Activated naive CD4-positive, alpha-beta T cell treated with anti-CD3 and anti-CD28 coated beads, Interleukin-2, amount 50 U/mL, for 24 hours (primary cell): ENCODE measurements around the gene CUL9.
A peak's percentile ranks its signal among the peaks of the same experiment; 100 is the strongest.

Experiments
- H3K27ac Mint-ChIP-seq: one replicate; pipeline ENCODE4 v1.8.0; 2021; ENCODE audit warnings: mild to moderate bottlenecking, mixed read lengths
- H3K27me3 Mint-ChIP-seq: one replicate; pipeline ENCODE4 v1.8.0; 2021; ENCODE audit warnings: mixed read lengths
- H3K36me3 Mint-ChIP-seq: one replicate; pipeline ENCODE4 v1.8.0; 2021; ENCODE audit warnings: mixed read lengths
- H3K4me1 Mint-ChIP-seq: one replicate; pipeline ENCODE4 v1.8.0; 2021; ENCODE audit warnings: mixed read lengths
- H3K4me3 Mint-ChIP-seq: one replicate; pipeline ENCODE4 v1.8.0; 2021; ENCODE audit warnings: mild to moderate bottlenecking, mixed read lengths
- H3K9me3 Mint-ChIP-seq: one replicate; pipeline ENCODE4 v1.8.0; 2021; ENCODE audit warnings: mixed read lengths

Gene CUL9

GRCh38 chr6:43183441-43183840, 1.4 kb downstream of the CUL9 start:
- Mint-ChIP-seq H3K9me3 (no peaks in the 10 kb centered on the region), H3K4me3 (peak overlapping the region; percentile 95), H3K27me3 (no peaks in the 10 kb centered on the region), H3K4me1 (peaks cover 64% of the 10 kb centered on the region), H3K27ac (peak overlapping the region; percentile 88), H3K36me3 (peaks cover 1% of the 10 kb centered on the region)

GRCh38 chr6:43184268-43184985, 2.4 kb downstream of the CUL9 start:
- Mint-ChIP-seq H3K36me3 (peaks cover 1% of the 10 kb centered on the region), H3K4me1 (peaks cover 67% of the 10 kb centered on the region), H3K27me3 (no peaks in the 10 kb centered on the region), H3K9me3 (no peaks in the 10 kb centered on the region), H3K4me3 (peak overlapping the region; percentile 34), H3K27ac (peak overlapping the region; percentile 77)

GRCh38 chr6:43185391-43185985, 3.5 kb downstream of the CUL9 start:
- no peaks in the 10 kb centered on the region for H3K27me3 Mint-ChIP-seq
- peak overlapping the region; percentile 82 for H3K27ac Mint-ChIP-seq
- peaks cover 4% of the 10 kb centered on the region for H3K36me3 Mint-ChIP-seq
- no peaks in the 10 kb centered on the region for H3K9me3 Mint-ChIP-seq
- H3K4me3 Mint-ChIP-seq, result peak overlapping the region; percentile 49
- H3K4me1 Mint-ChIP-seq, result peaks cover 73% of the 10 kb centered on the region

GRCh38 chr6:43186019-43186418, 4.0 kb downstream of the CUL9 start:
- H3K4me3 Mint-ChIP-seq, result no peak overlapping the region
- H3K9me3 Mint-ChIP-seq, result no peaks in the 10 kb centered on the region
- peaks cover 4% of the 10 kb centered on the region for H3K36me3 Mint-ChIP-seq
- H3K27me3 Mint-ChIP-seq, result no peaks in the 10 kb centered on the region
- H3K27ac Mint-ChIP-seq, result peak overlapping the region; percentile 52
- peaks cover 76% of the 10 kb centered on the region for H3K4me1 Mint-ChIP-seq

- peak overlapping the region; percentile 52 for H3K27ac Mint-ChIP-seq
- no peaks in the 10 kb centered on the region for H3K27me3 Mint-ChIP-seq
- peaks cover 69% of the 10 kb centered on the region for H3K4me1 Mint-ChIP-seq
- H3K9me3 Mint-ChIP-seq, result no peaks in the 10 kb centered on the region
- H3K36me3 Mint-ChIP-seq, result peaks cover 4% of the 10 kb centered on the region
- no peak overlapping the region for H3K4me3 Mint-ChIP-seq
Observed at GRCh38 chr6:43186706-43187105, 4.7 kb downstream of the CUL9 start.

GRCh38 chr6:43187821-43188220, 5.8 kb downstream of the CUL9 start:
- Mint-ChIP-seq H3K27ac (no peak overlapping the region), H3K27me3 (no peaks in the 10 kb centered on the region), H3K4me1 (peaks cover 66% of the 10 kb centered on the region), H3K4me3 (no peak overlapping the region), H3K9me3 (no peaks in the 10 kb centered on the region), H3K36me3 (peaks cover 7% of the 10 kb centered on the region)

GRCh38 chr6:43188426-43188825, 6.4 kb downstream of the CUL9 start:
- Mint-ChIP-seq H3K4me3 (no peak overlapping the region), H3K27ac (peak overlapping the region; percentile 8), H3K36me3 (peaks cover 11% of the 10 kb centered on the region), H3K4me1 (peaks cover 65% of the 10 kb centered on the region), H3K27me3 (no peaks in the 10 kb centered on the region), H3K9me3 (no peaks in the 10 kb centered on the region)

GRCh38 chr6:43189776-43190304, 7.8 kb downstream of the CUL9 start:
- no peaks in the 10 kb centered on the region for H3K27me3 Mint-ChIP-seq
- H3K27ac Mint-ChIP-seq, result no peak overlapping the region
- no peak overlapping the region for H3K4me3 Mint-ChIP-seq
- no peaks in the 10 kb centered on the region for H3K9me3 Mint-ChIP-seq
- H3K36me3 Mint-ChIP-seq, result peaks cover 13% of the 10 kb centered on the region
- peaks cover 51% of the 10 kb centered on the region for H3K4me1 Mint-ChIP-seq

GRCh38 chr6:43192911-43193310, 10.9 kb downstream of the CUL9 start:
- Mint-ChIP-seq H3K9me3 (no peaks in the 10 kb centered on the region), H3K27ac (peak overlapping the region; percentile 23), H3K4me3 (no peak overlapping the region), H3K27me3 (no peaks in the 10 kb centered on the region), H3K36me3 (peaks cover 14% of the 10 kb centered on the region), H3K4me1 (peaks cover 24% of the 10 kb centered on the region)

- peaks cover 14% of the 10 kb centered on the region for H3K36me3 Mint-ChIP-seq
- no peak overlapping the region for H3K4me3 Mint-ChIP-seq
- no peak overlapping the region for H3K27ac Mint-ChIP-seq
- H3K27me3 Mint-ChIP-seq, result no peaks in the 10 kb centered on the region
- H3K4me1 Mint-ChIP-seq, result peaks cover 19% of the 10 kb centered on the region
- no peaks in the 10 kb centered on the region for H3K9me3 Mint-ChIP-seq
Observed at GRCh38 chr6:43193929-43194328, 11.9 kb downstream of the CUL9 start.

- no peaks in the 10 kb centered on the region for H3K9me3 Mint-ChIP-seq
- peaks cover 8% of the 10 kb centered on the region for H3K4me1 Mint-ChIP-seq
- H3K27ac Mint-ChIP-seq, result no peak overlapping the region
- no peaks in the 10 kb centered on the region for H3K27me3 Mint-ChIP-seq
- H3K36me3 Mint-ChIP-seq, result peaks cover 13% of the 10 kb centered on the region
- H3K4me3 Mint-ChIP-seq, result no peak overlapping the region
Observed at GRCh38 chr6:43196337-43196736, 14.3 kb downstream of the CUL9 start.

- Mint-ChIP-seq H3K4me3 (no peak overlapping the region), H3K27ac (peak overlapping the region; percentile 73), H3K27me3 (no peaks in the 10 kb centered on the region), H3K9me3 (no peaks in the 10 kb centered on the region), H3K4me1 (no peaks in the 10 kb centered on the region), H3K36me3 (peaks cover 6% of the 10 kb centered on the region)
Observed at GRCh38 chr6:43199912-43200311, 17.9 kb downstream of the CUL9 start.

GRCh38 chr6:43200541-43200940, 18.5 kb downstream of the CUL9 start:
- Mint-ChIP-seq H3K27ac (peak overlapping the region; percentile 61), H3K9me3 (no peaks in the 10 kb centered on the region), H3K27me3 (no peaks in the 10 kb centered on the region), H3K36me3 (peaks cover 7% of the 10 kb centered on the region), H3K4me1 (no peaks in the 10 kb centered on the region), H3K4me3 (no peak overlapping the region)

GRCh38 chr6:43202451-43202850, 20.5 kb downstream of the CUL9 start:
- Mint-ChIP-seq H3K9me3 (no peaks in the 10 kb centered on the region), H3K4me3 (no peak overlapping the region), H3K27me3 (no peaks in the 10 kb centered on the region), H3K36me3 (peaks cover 10% of the 10 kb centered on the region), H3K27ac (peak overlapping the region; percentile 72), H3K4me1 (no peaks in the 10 kb centered on the region)

GRCh38 chr6:43203029-43203717, 21.2 kb downstream of the CUL9 start:
- Mint-ChIP-seq H3K4me1 (no peaks in the 10 kb centered on the region), H3K9me3 (no peaks in the 10 kb centered on the region), H3K27ac (no peak overlapping the region), H3K4me3 (no peak overlapping the region), H3K27me3 (no peaks in the 10 kb centered on the region), H3K36me3 (peaks cover 10% of the 10 kb centered on the region)

GRCh38 chr6:43203718-43204095, 21.7 kb downstream of the CUL9 start:
- no peaks in the 10 kb centered on the region for H3K9me3 Mint-ChIP-seq

More at GRCh38 chr6:43203718-43204095, 21.7 kb downstream of the CUL9 start:
- H3K27me3 Mint-ChIP-seq, result no peaks in the 10 kb centered on the region
- no peak overlapping the region for H3K4me3 Mint-ChIP-seq
- no peak overlapping the region for H3K27ac Mint-ChIP-seq
- H3K36me3 Mint-ChIP-seq, result peaks cover 10% of the 10 kb centered on the region
- no peaks in the 10 kb centered on the region for H3K4me1 Mint-ChIP-seq
